Body of pancreas (tissue), 4 donors: ENCODE data around the gene CSF1. TPM values are rescaled to one million over a fixed set of nuclear protein-coding genes. Genes with fewer than 3 reads are reported as not detected.

Experiments used
- ATAC-seq: fragments of 150-250 bp; one replicate; pipeline ENCODE4 v1.9.1; 2016
- DNase-seq, 4 donors: peaks; one replicate each; pipeline ENCODE4 v3.0.0-alpha.2; 2019
- H3K27ac ChIP-seq, 4 donors: fragments of 200-600 bp; sonication (generic); 1 replicate in 3 of 4; 2 replicates in 1 of 4; pipeline versions ENCODE4 v1.5.1 to v1.6.1; 2016 to 2019; ENCODE audit warnings: mild to moderate bottlenecking in 1 of 4, mixed read lengths in 1 of 4, moderate library complexity in 1 of 4
- H3K27me3 ChIP-seq, 2 donors: fragments of 200-600 bp; sonication (generic); one replicate each; pipeline ENCODE4 v1.6.0; 2016; ENCODE audit warnings: mild to moderate bottlenecking in 1 of 2
- H3K36me3 ChIP-seq, 2 donors: fragments of 200-600 bp; sonication (generic); replicated peaks in 1 of 2; 2 replicates each; pipeline ENCODE4 v1.5.1; 2016; ENCODE audit warnings: low read depth in 2 of 2; ENCODE audit not compliant: insufficient read depth in 1 of 2
- H3K4me1 ChIP-seq: fragments of 200-600 bp; sonication (generic); one replicate; pipeline ENCODE4 v1.6.0; 2016
- H3K4me3 ChIP-seq, 2 donors: fragments of 200-600 bp; sonication (generic); 1 replicate in 1 of 2; 2 replicates in 1 of 2; pipeline ENCODE4 v1.5.1; 2016 to 2019
- H3K9me3 ChIP-seq, 3 donors: fragments of 200-600 bp; sonication (generic); 1 replicate in 2 of 3; 2 replicates in 1 of 3; pipeline ENCODE4 v1.5.1; 2016
- CTCF ChIP-seq, 7 experiments: fragments of 450-650 bp in 4 of 7; fragments of 200-600 bp in 3 of 7; sonication (generic) in 3 of 7; IDR thresholded peaks; one replicate each; pipeline ENCODE4 v1.5.1; 2016 to 2019; ENCODE audit warnings: antibody characterized with exemption in 7 of 7
- POLR2A ChIP-seq, 3 donors: fragments of 450-650 bp; IDR thresholded peaks; one replicate each; pipeline ENCODE4 v1.6.1; 2016; ENCODE audit warnings: antibody characterized with exemption in 3 of 3, mild to moderate bottlenecking in 2 of 3
- WGBS, 2 donors: methylation state at CpG; one replicate each; pipeline ENCODE4 v1.1.5; 2017; 5-methylcytosine and 5-hydroxymethylcytosine counted together
- intact Hi-C: fragments of 100-400 bp; cut with DNase I; formaldehyde crosslinking; loops from one replicate; pipeline ENCODE4 v1.15.1; 2023
- total RNA-seq, 2 donors: library from RNA; depleted of rRNA; stranded (reverse); fragments of >200 nt; gene quantifications; one replicate each; pipeline ENCODE4 v1.1.0, GENCODE V29; 2016

CSF1 gene
- total RNA-seq, 2 donors from 2014 or later, result 26.7 to 60.7 TPM

- Histone ChIP-seq H3K9me3 (no peaks in the 10 kb centered on the region), H3K27me3 (no peaks in the 10 kb centered on the region), H3K27ac (peak overlapping the region; percentile 28 to 73 (median 50)), H3K4me1 (peaks cover 46% of the 10 kb centered on the region), H3K4me3 (no peak overlapping the region), H3K36me3 (no peaks in the 10 kb centered on the region)
- DNase-seq (peak; percentile 57 to 86 (median 72)), ATAC-seq (peak; percentile 59)
- TF ChIP-seq POLR2A (IDR thresholded peaks at IDR 0.05), result no peak
- no peak for TF ChIP-seq CTCF (IDR thresholded peaks at IDR 0.05)
- 49 to 62% methylated on average over 5 to 6 of the region's 6 CpGs for WGBS, 2 donors
- intact Hi-C loops, result loop anchor here (10.0 kb wide), 1 partner anchor 47 kb away; no protein-coding TSS in a partner anchor
Observed at GRCh38 chr1:109927911-109928321, 17.3 kb downstream of the CSF1 start.

GRCh38 chr1:109928591-109929111 lies 18.0 kb downstream of the CSF1 start:
- peaks cover 50% of the 10 kb centered on the region for H3K4me1 ChIP-seq

GRCh38 chr1:109929170-109929569 lies 18.5 kb downstream of the CSF1 start:
- Histone ChIP-seq H3K4me1 (peaks cover 56% of the 10 kb centered on the region), H3K4me3 (no peak overlapping the region), H3K36me3 (no peaks in the 10 kb centered on the region), H3K27me3 (no peaks in the 10 kb centered on the region), H3K9me3 (no peaks in the 10 kb centered on the region), H3K27ac (peak overlapping the region in 2 of 4 donors; percentile 51 to 73)
- 87% methylated on average over 11 of the region's 11 CpGs; no CpG with 5 or more reads in 1 of the 2 donors for WGBS, 2 donors
- no peak for ATAC-seq
- intact Hi-C loops, result loop anchor here (10.0 kb wide), 1 partner anchor 46 kb away; no protein-coding TSS in a partner anchor
- no peak for TF ChIP-seq CTCF (IDR thresholded peaks at IDR 0.05)
- no peak for TF ChIP-seq POLR2A (IDR thresholded peaks at IDR 0.05)
- DNase-seq, result no peak

More at GRCh38 chr1:109928591-109929111, 18.0 kb downstream of the CSF1 start:
- TF ChIP-seq CTCF (IDR thresholded peaks at IDR 0.05) (no peak), POLR2A (IDR thresholded peaks at IDR 0.05) (no peak)
- peak; percentile 7 for ATAC-seq
- intact Hi-C loops, result loop anchor here (10.0 kb wide), 1 partner anchor 46 kb away; no protein-coding TSS in a partner anchor
- Histone ChIP-seq H3K9me3 (no peaks in the 10 kb centered on the region), H3K27ac (peak overlapping the region in 3 of 4 donors; percentile 6 to 73 (median 51)), H3K27me3 (no peaks in the 10 kb centered on the region), H3K4me3 (no peak overlapping the region), H3K36me3 (no peaks in the 10 kb centered on the region)
- DNase-seq, result peak in 3 of 4 donors; percentile 46 to 54 (median 50)
- 57 to 82% methylated on average over 7 to 8 of the region's 8 CpGs for WGBS, 2 donors

- TF ChIP-seq CTCF (IDR thresholded peaks at IDR 0.05), result no peak
- TF ChIP-seq POLR2A (IDR thresholded peaks at IDR 0.05), result no peak
- no peak for DNase-seq
- H3K4me3 ChIP-seq, result no peak overlapping the region
- 80 to 81% methylated on average over 9 to 11 of the region's 11 CpGs for WGBS, 2 donors
- no peaks in the 10 kb centered on the region for H3K36me3 ChIP-seq
- no peaks in the 10 kb centered on the region for H3K27me3 ChIP-seq
- ATAC-seq, result no peak
- intact Hi-C loops, result loop anchor here (10.0 kb wide), 1 partner anchor 45 kb away; no protein-coding TSS in a partner anchor
- H3K27ac ChIP-seq, result peak overlapping the region in 3 of 4 donors; percentile 8 to 64 (median 58)
- no peaks in the 10 kb centered on the region for H3K9me3 ChIP-seq
- H3K4me1 ChIP-seq, result peaks cover 61% of the 10 kb centered on the region
Observed at GRCh38 chr1:109929588-109930251, 19.1 kb downstream of the CSF1 start.
